Ovary (tissue), 3 donors: ENCODE results near the gene RNASE13.

Experiments used
- CTCF ChIP-seq, 3 donors: fragments of 450-650 bp in 2 of 3; fragments of 200-600 bp in 1 of 3; IDR thresholded peaks; one replicate each; pipeline versions ENCODE4 v1.5.1 to v1.8.0; 2016 to 2022; ENCODE audit warnings: antibody characterized with exemption in 3 of 3, mild to moderate bottlenecking in 1 of 3
- EP300 ChIP-seq: sonication (generic); formaldehyde crosslinking; IDR thresholded peaks from one replicate; pipeline ENCODE4 v1.6.1; 2017; ENCODE audit warnings: antibody characterized with exemption
- POLR2A ChIP-seq: fragments of 450-650 bp; IDR thresholded peaks from one replicate; pipeline ENCODE4 v1.6.1; 2017; ENCODE audit warnings: antibody characterized with exemption, mild to moderate bottlenecking, moderate library complexity
- donor health status: DM: no; HTN: no; CAD: no.

GRCh38 chr14:21074398-21075272 is 40.0 kb upstream of the RNASE13 start:
- TF ChIP-seq CTCF (IDR thresholded peaks at IDR 0.05) (no peak), POLR2A (no peak), EP300 (no peak)
